GM12872 (cell line): ENCODE data around the gene ALDH5A1.

ENCODE experiments used
- TF ChIP-seq, protein P1 (sequence below): IDR thresholded peaks from 3 replicates; pipeline ENCODE4 v1.5.1; 2011; ENCODE audit warnings: low read depth, mild to moderate bottlenecking, low read length, moderate library complexity; ENCODE audit not compliant: insufficient read depth

The ALDH5A1 gene

DNA sequence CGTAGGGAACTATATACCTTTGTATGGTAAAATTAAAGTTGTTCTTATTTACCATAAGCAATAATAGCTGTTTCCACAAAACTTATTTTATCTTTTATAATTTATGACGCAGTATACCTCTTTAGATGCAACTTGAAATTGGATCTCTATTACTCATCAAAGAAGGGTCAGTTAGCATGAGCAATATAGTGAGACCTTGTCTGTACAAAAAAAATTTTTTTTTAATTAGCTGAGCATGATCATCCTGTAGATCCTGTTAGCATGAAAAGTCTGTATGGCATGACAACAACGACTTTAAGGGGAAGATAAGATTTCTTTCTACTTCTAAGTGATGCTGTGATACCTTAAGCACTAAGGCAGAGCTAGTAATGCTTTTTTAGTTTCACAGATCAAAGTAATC lies 5.9 kb downstream of the ALDH5A1 start:
- TF ChIP-seq, protein P1, sequence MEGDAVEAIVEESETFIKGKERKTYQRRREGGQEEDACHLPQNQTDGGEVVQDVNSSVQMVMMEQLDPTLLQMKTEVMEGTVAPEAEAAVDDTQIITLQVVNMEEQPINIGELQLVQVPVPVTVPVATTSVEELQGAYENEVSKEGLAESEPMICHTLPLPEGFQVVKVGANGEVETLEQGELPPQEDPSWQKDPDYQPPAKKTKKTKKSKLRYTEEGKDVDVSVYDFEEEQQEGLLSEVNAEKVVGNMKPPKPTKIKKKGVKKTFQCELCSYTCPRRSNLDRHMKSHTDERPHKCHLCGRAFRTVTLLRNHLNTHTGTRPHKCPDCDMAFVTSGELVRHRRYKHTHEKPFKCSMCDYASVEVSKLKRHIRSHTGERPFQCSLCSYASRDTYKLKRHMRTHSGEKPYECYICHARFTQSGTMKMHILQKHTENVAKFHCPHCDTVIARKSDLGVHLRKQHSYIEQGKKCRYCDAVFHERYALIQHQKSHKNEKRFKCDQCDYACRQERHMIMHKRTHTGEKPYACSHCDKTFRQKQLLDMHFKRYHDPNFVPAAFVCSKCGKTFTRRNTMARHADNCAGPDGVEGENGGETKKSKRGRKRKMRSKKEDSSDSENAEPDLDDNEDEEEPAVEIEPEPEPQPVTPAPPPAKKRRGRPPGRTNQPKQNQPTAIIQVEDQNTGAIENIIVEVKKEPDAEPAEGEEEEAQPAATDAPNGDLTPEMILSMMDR, result no peak

DNA sequence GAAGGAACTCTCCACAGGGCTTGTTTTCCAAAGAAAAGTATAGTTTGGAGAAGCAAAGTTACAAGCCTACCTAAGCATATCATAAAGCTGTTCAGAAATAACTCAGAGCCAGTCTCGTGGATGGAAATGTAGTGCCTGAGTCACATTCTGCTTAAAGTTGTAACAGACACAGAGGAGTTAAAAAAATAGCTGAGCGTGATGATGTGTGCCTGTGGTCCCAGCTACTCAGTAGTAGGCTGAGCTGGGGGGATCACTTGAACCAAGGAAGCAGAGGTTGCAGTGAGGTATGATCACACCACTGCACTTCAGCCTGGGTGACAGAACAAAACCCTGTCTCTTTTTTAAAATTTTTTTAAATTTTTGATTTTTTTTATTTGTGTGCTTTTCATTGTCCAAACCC lies 6.6 kb downstream of the ALDH5A1 start:
- TF ChIP-seq, protein P1, result no peak

DNA sequence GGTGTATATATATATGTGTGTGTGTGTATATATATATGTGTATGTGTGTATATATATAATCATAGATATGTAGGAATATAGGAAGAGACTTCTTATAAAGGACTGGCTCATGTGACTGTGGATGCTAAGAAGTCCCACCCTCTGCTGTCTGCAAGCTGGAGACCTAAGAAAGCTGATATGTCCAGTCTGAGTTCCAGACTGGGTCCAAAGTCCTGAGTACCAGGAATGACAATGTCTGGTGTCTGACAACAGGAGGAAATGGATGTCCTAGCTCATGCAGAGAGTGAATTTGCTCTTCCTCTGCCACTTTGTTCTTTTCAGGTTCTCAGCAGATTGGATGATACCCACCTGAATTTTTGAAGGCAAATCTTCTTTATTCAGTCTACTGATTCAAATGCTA lies 7.1 kb downstream of the ALDH5A1 start:
- TF ChIP-seq, protein P1, result no peak

DNA sequence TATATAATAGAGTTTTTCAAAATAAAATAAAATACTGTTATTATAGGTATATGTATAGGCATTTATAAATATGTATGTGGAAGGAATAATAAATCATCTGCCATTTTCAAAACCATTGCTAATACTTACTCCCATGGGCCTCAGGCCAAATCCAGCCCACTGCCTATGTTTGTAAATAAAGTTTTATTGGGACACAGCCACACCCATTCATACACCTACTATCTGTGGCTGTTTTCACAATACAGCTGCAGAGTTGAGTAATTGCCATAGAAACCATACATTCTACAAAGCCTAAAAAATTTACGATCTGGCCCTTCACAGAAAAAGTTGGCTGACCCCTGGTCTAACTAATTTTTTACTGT lies 9.5 kb downstream of the ALDH5A1 start:
- TF ChIP-seq, protein P1, result no peak

DNA sequence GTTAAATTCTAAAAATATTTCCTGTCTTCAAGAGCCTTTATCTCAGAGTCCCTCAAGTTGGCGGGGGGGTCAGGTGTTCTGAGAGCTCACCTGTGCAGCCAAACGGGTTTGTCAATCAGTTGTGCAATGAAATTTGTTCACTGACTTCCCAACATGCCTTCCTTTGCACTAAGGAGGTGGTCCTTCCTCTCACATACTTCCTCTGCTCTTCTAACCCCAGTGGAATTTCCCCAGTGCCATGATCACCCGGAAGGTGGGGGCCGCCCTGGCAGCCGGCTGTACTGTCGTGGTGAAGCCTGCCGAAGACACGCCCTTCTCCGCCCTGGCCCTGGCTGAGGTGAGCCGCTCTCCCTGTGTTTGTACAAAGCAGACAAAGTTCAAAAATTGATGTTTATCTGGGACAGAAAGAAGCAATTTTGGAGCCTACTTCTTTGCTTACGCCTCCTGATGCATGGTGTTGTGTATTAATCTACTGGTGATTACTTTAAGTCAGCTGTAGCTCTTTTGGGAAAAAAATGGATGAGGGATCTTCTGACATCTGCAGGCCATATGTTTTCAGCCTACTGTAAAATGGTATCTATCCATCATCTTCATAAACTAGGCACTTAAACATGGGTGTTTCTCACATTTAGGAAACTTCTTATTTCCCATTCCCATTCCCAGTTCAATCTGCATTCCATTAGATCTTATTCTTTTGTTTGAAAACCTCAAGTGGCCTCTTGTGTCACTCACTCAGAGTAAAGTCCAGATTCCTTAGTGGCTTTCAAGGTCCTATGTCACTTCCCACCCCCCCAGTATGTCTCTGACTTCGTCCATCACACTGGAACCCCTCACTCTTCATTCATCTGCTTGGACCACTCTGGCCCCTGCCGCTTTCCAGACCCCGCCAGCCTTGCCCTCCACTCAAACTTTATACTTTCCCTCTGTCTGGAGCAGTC lies 10.1 kb downstream of the ALDH5A1 start:
- TF ChIP-seq, protein P1, result no peak

DNA sequence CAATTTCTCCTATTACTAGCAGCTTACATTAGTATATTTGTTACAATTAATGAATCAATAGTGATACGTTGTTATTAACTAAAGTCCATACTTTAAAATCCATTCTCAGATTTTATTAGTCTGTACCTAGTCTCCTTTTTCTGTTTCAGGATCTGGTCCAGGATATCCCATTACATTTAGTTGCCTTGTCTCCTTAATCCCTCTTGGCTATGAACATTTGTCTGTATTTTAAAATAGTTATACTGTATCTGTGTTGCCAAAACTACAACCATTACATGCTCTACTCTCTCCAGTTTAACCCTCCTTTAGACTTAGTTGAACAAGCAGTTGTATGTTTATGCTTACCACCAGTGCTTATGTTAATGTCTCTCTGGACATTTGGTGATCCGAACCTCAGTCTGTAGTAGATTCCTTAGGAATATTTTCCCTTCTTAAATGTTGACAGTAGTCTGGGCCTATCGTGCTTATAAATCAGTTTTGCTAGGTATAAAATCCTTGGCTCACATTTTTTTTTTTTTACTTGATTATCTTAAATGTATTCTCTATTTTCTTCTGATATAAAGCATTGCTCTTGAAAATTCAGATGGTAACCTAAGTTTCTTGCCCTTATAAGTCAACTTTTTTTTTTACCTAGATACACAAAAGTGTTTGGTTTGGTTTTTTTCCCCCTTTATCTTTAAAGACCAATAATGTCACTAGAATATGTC lies 12.2 kb downstream of the ALDH5A1 start:
- TF ChIP-seq, protein P1, result no peak

DNA sequence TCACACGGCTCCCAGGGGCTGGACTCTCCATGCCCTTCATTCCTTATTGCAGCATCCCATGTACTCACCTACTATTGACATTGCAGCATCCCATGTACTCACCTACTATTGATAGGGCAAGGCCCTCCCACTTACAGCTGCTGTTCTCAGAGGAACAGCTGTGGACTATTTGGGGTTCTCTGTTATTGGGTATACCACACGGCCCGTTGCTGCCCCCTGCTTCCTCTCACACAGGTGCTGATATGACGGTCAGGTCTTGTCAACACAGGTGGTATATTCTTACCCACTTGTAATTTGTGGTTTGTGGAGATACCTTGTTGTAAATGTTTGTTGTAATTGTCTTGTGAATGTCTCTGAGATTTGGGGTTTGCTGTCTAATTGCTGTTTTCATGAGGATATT lies 18.8 kb downstream of the ALDH5A1 start:
- TF ChIP-seq, protein P1, result no peak
